ENCODE data around the gene PCDHGB2. TPM values are rescaled to one million over a fixed set of nuclear protein-coding genes. Genes with fewer than 3 reads are reported as not detected.
"Not testable (repeated sequence)": the region's sequence is repeated elsewhere in the genome, so short reads cannot be mapped to it uniquely, and the experiment has no call there.

The PCDHGB2 gene
- total RNA-seq, 4 donors from 2014 or later = 9.2 to 14.0 (median 10.4) TPM

GRCh38 chr5:141369994-141370848 lies 10.4 kb downstream of the PCDHGB2 start, which contains the start of gene PCDHGB3:
Gene PCDHGB3, plus strand, starts transcription at chr5:141370242. Its CDS starts 153 bp downstream, at chr5:141370395.
- Histone ChIP-seq H3K27me3 (no peaks in the 10 kb centered on the region), H3K36me3 (peaks cover 0 to 23% (median 0%) of the 10 kb centered on the region in 3 donors), H3K4me1 (no peaks in the 10 kb centered on the region), H3K4me3 (peak within 1 kb of the TSS in 2 of 4 donors; percentile 8 to 34), H3K9me3 (peaks cover 0 to 100% (median 45%) of the 10 kb centered on the region in 4 donors), H3K27ac (no peak within 1 kb of the TSS)
- DNase-seq (ENCODE audit: low spot score in 2 of 2) = no peak
- no peak for TF ChIP-seq EP300 (IDR thresholded peaks at IDR 0.05)
- peak in 2 of 5 experiments; percentile 13 to 15 for TF ChIP-seq CTCF (IDR thresholded peaks at IDR 0.05)
- WGBS, 2 donors = 17 to 26% methylated on average over 32 of the region's 32 CpGs

GRCh38 chr5:141371572-141372475 lies 12.0 kb downstream of the PCDHGB2 start:
- peaks cover 0 to 29% (median 0%) of the 10 kb centered on the region in 3 donors for H3K36me3 ChIP-seq
- 41 to 42% methylated on average over 39 to 58 of the region's 69 CpGs for WGBS, 2 donors
- H3K27me3 ChIP-seq = no peaks in the 10 kb centered on the region
- no peaks in the 10 kb centered on the region for H3K4me1 ChIP-seq
- no peak for DNase-seq (ENCODE audit: low spot score in 2 of 2)
- TF ChIP-seq EP300 (IDR thresholded peaks at IDR 0.05) = no peak
- no peak for TF ChIP-seq POLR2A (IDR thresholded peaks at IDR 0.05)
- no peak for TF ChIP-seq CTCF (IDR thresholded peaks at IDR 0.05)
- no peak overlapping the region for H3K4me3 ChIP-seq
- peaks cover 0 to 99% (median 44%) of the 10 kb centered on the region in 4 donors for H3K9me3 ChIP-seq
- H3K27ac ChIP-seq = no peak overlapping the region

- Histone ChIP-seq H3K27me3 (no peaks in the 10 kb centered on the region), H3K4me1 (no peaks in the 10 kb centered on the region), H3K9me3 (peaks cover 0 to 99% (median 49%) of the 10 kb centered on the region in 4 donors), H3K27ac (no peak within 1 kb of the TSS), H3K36me3 (peaks cover 0 to 32% (median 0%) of the 10 kb centered on the region in 3 donors), H3K4me3 (peak within 1 kb of the TSS in 2 of 4 donors; percentile 3 to 29)
- no peak for TF ChIP-seq EP300 (IDR thresholded peaks at IDR 0.05)
- TF ChIP-seq POLR2A (IDR thresholded peaks at IDR 0.05) = no peak
- TF ChIP-seq CTCF (IDR thresholded peaks at IDR 0.05) = peak in 1 of 5 experiments; percentile 22
- 15 to 23% methylated on average over 24 to 27 of the region's 27 CpGs for WGBS, 2 donors
- no peak for DNase-seq (ENCODE audit: low spot score in 2 of 2)
Observed at GRCh38 chr5:141373673-141374317, 14.0 kb downstream of the PCDHGB2 start, which contains the start of gene PCDHGA6. Gene PCDHGA6, plus strand, starts transcription at chr5:141373891. Its CDS starts 193 bp downstream, at chr5:141374084.

GRCh38 chr5:141374627-141375026 lies 14.8 kb downstream of the PCDHGB2 start:
- DNase-seq (ENCODE audit: low spot score in 2 of 2) = no peak
- TF ChIP-seq EP300 (IDR thresholded peaks at IDR 0.05) (no peak), CTCF (IDR thresholded peaks at IDR 0.05) (no peak), POLR2A (IDR thresholded peaks at IDR 0.05) (no peak)
- Histone ChIP-seq H3K36me3 (peaks cover 0 to 35% (median 0%) of the 10 kb centered on the region in 3 donors), H3K4me1 (no peaks in the 10 kb centered on the region), H3K9me3 (peaks cover 0 to 99% (median 51%) of the 10 kb centered on the region in 4 donors), H3K27me3 (no peaks in the 10 kb centered on the region), H3K4me3 (no peak overlapping the region), H3K27ac (no peak overlapping the region)
- 58 to 68% methylated on average over 14 of the region's 14 CpGs for WGBS, 2 donors

GRCh38 chr5:141375444-141376155 lies 15.8 kb downstream of the PCDHGB2 start:
- Histone ChIP-seq H3K36me3 (peaks cover 0 to 31% (median 0%) of the 10 kb centered on the region in 3 donors), H3K9me3 (peaks cover 0 to 99% (median 48%) of the 10 kb centered on the region in 4 donors)
- not testable (repeated sequence) for H3K27ac ChIP-seq; H3K4me1 ChIP-seq; H3K27me3 ChIP-seq; DNase-seq (ENCODE audit: low spot score in 2 of 2); H3K4me3 ChIP-seq
- WGBS, 2 donors = 38 to 63% methylated on average over 12 to 37 of the region's 48 CpGs

Measured in tibial nerve (tissue), 4 donors.